AG04449 (cell line): ENCODE results near the gene PPM1J.

ENCODE experiments used
- CTCF ChIA-PET: fragments of 350-600 bp; formaldehyde crosslinking; extraction: SDS; loops from one replicate; lab custom pipeline; 2021; ENCODE audit warnings: antibody characterized with exemption; lab: Yijun Ruan, JAX
- POLR2A ChIA-PET: fragments of 400-600, 350-600 bp; formaldehyde crosslinking; extraction: SDS; loops from one replicate; lab custom pipeline; 2020; ENCODE audit warnings: antibody characterized with exemption, inconsistent platforms; lab: Yijun Ruan, JAX
- DNase-seq: peaks from one replicate; pipeline ENCODE4 v3.0.0-alpha.2; 2010; ENCODE audit warnings: low read depth, low spot score
- H3K4me3 ChIP-seq: 2 replicates; pipeline ENCODE4 v1.5.1; 2011; ENCODE audit warnings: low read depth, mild to moderate bottlenecking, control low read depth, low read length
- TF ChIP-seq, protein P1 (sequence below): IDR thresholded peaks from one replicate; pipeline ENCODE4 v1.5.1; 2011; ENCODE audit warnings: mild to moderate bottlenecking, moderate library complexity, low read length, control low read depth, inconsistent platforms; ENCODE audit not compliant: insufficient read depth; ENCODE audit errors: missing control alignments

The PPM1J gene, protein sequence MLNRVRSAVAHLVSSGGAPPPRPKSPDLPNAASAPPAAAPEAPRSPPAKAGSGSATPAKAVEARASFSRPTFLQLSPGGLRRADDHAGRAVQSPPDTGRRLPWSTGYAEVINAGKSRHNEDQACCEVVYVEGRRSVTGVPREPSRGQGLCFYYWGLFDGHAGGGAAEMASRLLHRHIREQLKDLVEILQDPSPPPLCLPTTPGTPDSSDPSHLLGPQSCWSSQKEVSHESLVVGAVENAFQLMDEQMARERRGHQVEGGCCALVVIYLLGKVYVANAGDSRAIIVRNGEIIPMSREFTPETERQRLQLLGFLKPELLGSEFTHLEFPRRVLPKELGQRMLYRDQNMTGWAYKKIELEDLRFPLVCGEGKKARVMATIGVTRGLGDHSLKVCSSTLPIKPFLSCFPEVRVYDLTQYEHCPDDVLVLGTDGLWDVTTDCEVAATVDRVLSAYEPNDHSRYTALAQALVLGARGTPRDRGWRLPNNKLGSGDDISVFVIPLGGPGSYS

DNA sequence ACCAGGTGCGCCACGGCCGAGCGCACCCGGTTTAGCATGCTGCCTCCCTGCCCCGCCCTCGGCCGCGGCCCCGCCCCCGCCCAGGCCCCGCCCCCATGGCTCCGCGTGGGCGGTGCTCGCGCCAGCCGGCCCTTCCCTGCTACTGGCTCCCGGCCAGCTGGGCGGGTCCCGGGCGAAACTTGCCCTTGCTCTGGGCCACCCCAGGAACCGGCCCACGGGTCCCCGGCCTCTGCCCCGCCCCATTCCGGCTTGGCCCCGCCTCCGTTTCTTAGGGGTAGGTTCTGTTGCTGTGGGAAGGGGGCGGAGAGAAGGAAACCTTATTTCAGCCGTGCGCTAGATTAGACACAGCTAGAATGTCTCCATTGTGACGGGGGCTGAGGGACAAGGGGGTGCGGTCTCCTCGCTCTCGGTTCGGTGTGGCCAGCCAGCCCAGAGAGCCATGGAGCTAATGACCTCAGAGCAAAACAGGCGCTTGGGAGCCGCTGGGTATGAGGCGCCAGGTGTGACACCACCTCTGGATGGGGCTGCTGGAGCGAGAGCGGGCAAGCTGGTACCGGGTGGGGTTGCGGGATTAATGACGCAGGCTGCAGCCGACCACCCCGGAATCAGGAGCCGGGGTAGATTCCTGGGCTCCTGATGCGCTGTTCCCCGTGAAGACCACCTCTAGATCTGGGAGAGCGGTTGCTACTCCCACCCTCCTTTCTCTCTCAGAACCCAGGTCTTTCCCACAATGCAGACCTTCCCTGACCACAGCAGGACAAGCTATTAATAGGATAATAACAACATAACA lies at the start of gene PPM1J:
Gene PPM1J, minus strand, starts transcription at position 69 of the 790 bp plus-strand sequence. Its CDS starts 31 bp downstream, at position 38.
- CTCF ChIA-PET = interaction anchor here (0.6 to 11.1 kb wide), 81 partner anchors 8 to 1248 kb away, joined by 3 to 1029 read pairs (median 5); partner anchors contain the start of genes HIPK1, LRIG2, MOV10 and RHOC
- H3K4me3 ChIP-seq = peak within 1 kb of the TSS; percentile 68
- TF ChIP-seq, protein P1, sequence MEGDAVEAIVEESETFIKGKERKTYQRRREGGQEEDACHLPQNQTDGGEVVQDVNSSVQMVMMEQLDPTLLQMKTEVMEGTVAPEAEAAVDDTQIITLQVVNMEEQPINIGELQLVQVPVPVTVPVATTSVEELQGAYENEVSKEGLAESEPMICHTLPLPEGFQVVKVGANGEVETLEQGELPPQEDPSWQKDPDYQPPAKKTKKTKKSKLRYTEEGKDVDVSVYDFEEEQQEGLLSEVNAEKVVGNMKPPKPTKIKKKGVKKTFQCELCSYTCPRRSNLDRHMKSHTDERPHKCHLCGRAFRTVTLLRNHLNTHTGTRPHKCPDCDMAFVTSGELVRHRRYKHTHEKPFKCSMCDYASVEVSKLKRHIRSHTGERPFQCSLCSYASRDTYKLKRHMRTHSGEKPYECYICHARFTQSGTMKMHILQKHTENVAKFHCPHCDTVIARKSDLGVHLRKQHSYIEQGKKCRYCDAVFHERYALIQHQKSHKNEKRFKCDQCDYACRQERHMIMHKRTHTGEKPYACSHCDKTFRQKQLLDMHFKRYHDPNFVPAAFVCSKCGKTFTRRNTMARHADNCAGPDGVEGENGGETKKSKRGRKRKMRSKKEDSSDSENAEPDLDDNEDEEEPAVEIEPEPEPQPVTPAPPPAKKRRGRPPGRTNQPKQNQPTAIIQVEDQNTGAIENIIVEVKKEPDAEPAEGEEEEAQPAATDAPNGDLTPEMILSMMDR = no peak
- DNase-seq = no peak
- POLR2A ChIA-PET = interaction anchor here (1.0 to 1.8 kb wide), 5 partner anchors 11 to 357 kb away, joined by 3 to 11 read pairs (median 3); partner anchors contain the start of gene LRIG2

DNA sequence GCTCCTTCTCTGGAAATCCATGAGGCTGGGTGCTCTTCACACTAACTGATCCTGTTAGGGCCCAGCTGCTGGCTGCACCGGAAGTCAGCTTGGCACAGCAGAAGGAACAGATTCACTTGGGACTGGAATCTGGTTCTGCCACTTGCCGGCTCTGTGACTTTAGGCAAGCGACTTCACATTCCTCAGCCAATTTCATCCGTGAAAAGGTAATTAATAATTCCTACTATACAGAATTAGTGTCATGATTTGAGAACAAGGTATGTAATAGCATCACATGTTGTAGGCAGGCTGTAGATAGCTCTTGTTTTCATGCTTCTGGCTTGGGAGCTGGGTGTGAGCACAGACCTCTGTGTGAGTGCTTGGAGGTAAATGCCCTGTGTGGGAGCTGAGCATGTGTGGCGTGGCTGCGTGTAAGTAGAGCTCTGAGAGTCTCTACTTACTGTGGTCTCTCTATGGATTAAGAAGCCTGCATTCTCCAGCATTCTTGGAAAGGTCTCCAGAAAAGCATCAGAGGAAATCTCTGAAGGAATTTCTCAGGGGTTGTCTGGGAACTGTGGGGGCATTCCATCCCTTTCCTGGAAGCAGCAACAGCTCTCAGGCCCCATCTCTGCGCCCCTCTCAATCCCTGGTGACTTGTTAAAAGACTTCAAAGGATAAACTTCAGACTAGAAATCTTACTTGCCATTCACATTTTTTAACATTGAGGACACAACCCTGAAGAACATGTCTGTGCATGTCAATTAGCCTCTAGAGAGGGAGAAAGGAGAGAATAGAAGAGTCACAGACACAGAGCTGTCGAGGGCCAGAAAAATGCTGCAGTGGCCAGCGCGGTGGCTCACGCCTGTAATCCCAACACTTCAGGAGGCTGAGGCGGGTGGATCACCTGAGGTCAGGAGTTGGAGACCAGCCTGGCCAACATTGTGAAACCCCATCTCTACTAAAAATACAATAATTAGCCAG lies 47.7 kb upstream of the PPM1J start:
- no peak overlapping the region for H3K4me3 ChIP-seq
- DNase-seq = no peak
- TF ChIP-seq, protein P1 = no peak
- ChIA-PET CTCF (interaction anchor here (1.0 to 9.6 kb wide), 10 partner anchors 8 to 310 kb away, joined by 3 to 92 read pairs (median 4); partner anchors contain the start of genes LRIG2 and PPM1J), POLR2A (no interaction called here)

DNA sequence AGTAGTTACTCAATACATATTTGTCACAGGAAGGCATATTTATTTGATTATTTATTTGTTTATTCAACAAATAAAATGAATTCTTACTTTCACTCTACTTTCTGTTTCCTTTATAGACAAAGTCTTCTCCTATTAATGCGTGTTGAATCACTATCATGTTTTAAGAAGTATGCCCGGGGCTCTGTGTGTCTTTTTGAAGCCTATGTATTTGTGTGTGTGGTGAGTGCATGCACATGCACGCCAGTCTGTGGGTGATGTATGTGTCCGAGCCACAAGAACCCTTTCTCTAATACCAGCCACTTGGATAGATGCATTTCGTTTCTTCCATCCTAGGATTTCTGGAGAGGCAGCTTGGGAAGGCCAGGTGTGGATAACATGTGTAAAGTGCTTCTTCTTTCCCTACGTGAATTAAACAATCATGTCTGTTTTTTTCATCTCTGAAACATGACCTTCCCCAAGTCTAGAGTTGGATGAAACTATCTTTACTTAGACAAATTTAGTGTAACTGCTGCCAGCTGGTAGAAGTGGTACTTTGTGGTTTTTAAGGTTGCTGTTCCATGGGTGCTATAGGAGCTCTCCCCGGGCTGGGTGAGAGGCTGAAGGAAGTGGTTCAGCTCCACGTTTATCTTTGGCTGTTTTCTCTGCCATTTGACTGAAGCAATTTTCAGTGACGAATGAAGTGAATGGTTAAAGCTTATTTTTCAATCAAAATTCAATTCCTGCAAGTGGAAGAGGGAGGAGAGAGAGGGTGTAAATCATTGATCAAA lies 46.8 kb upstream of the PPM1J start:
- TF ChIP-seq, protein P1 = no peak
- H3K4me3 ChIP-seq = no peak overlapping the region
- ChIA-PET POLR2A (no interaction called here), CTCF (interaction anchor here (1.0 to 9.6 kb wide), 8 partner anchors 9 to 311 kb away, joined by 3 to 92 read pairs (median 4); partner anchors contain the start of genes LRIG2 and PPM1J)
- DNase-seq = no peak

DNA sequence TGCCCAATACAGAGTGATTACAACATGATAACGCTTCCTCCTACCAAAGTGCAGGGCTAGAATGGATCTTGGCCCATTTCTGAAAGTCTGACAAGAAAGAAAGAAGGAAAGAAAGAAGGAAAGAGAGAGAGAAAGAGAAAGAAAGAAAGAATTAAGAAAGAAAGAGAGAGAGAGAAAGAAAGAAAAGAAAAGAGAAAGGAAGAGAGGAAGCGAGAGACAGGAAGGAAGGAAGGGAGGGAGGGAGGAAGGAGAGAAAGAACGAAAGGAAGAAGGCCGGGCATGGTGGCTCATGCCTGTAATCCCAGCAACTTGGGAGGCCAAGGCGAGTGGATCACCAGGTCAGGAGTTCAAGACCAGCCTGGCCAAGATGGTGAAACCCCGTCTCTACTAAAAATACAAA lies 44.1 kb upstream of the PPM1J start:
- DNase-seq = no peak
- CTCF ChIA-PET = interaction anchor here (1.4 to 9.6 kb wide), 3 partner anchors 14 to 41 kb away, joined by 4 to 92 read pairs (median 56); partner anchors contain the start of gene PPM1J
- POLR2A ChIA-PET = no interaction called here
- TF ChIP-seq, protein P1 = no peak
- H3K4me3 ChIP-seq = no peak overlapping the region

DNA sequence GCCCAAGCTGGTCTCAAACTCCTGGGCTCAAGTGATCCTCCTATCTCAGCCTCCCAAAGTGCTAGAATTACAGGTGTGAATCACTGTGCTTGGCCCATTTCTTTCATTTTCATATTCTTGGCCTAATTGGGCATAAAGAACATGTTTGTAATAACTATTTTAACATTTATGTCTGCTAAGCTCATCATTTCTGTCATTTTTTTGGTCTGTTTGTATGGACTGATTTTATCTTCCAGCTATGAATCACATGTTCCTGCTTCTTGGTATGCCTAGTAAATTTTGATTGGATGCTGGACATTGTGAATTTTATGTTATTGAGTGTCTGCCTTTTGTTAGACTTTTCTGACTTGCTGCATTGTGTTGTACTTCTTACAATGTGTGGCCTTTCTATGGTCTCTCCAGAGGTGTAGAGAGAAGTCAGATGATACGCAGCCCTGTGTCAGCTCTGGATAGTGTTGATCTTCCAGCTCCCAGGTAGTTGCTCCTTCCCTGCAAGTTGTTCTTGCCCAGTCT lies 39.0 kb upstream of the PPM1J start:
- H3K4me3 ChIP-seq = no peak overlapping the region
- DNase-seq = no peak
- CTCF ChIA-PET = interaction anchor here (1.1 to 8.1 kb wide), 5 partner anchors 9 to 319 kb away, joined by 3 to 56 read pairs (median 12); partner anchors contain the start of genes LRIG2 and PPM1J
- POLR2A ChIA-PET = no interaction called here
- TF ChIP-seq, protein P1 = no peak
